ENCODE data around the gene PSTPIP2.

Gene PSTPIP2

DNA sequence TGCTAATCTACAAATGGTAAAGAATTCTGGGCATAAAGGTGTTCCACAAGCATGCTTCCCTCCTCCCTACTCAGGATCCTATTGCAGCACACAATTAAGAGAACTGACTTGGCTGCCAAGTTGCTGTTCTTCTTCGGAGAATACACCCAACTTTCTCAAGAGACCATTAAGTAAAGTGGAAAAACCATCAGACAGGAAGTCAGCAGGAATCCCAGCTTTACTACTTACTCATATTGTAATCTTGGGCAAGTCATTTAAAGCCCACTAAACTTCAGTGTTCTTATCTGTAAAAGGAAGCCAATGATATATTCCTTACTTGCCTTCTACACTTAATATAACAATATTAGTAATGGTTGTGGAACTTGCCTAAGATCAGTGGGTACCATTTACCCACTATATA, 37.8 kb downstream of the PSTPIP2 start:
- no peaks in the 10 kb centered on the region for H3K27me3 ChIP-seq (ENCODE audit: insufficient read depth, low read length, poor library complexity, severe bottlenecking)
- TF ChIP-seq EZH2phosphoT487 (IDR thresholded peaks at IDR 0.05; ENCODE audit: borderline replicate concordance), result no peak
- TF ChIP-seq, protein P1, sequence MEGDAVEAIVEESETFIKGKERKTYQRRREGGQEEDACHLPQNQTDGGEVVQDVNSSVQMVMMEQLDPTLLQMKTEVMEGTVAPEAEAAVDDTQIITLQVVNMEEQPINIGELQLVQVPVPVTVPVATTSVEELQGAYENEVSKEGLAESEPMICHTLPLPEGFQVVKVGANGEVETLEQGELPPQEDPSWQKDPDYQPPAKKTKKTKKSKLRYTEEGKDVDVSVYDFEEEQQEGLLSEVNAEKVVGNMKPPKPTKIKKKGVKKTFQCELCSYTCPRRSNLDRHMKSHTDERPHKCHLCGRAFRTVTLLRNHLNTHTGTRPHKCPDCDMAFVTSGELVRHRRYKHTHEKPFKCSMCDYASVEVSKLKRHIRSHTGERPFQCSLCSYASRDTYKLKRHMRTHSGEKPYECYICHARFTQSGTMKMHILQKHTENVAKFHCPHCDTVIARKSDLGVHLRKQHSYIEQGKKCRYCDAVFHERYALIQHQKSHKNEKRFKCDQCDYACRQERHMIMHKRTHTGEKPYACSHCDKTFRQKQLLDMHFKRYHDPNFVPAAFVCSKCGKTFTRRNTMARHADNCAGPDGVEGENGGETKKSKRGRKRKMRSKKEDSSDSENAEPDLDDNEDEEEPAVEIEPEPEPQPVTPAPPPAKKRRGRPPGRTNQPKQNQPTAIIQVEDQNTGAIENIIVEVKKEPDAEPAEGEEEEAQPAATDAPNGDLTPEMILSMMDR (conservative IDR thresholded peaks at IDR 0.05; ENCODE audit: low read length), result no peak
- H3K9ac ChIP-seq (ENCODE audit: low read depth, low read length, poor library complexity, severe bottlenecking), result no peak overlapping the region
- H3F3A ChIP-seq (ENCODE audit: low read depth), result no peaks in the 10 kb centered on the region
- H3K79me2 ChIP-seq (ENCODE audit: insufficient read depth, low read length), result no peaks in the 10 kb centered on the region
- no peak overlapping the region for H2AFZ ChIP-seq (ENCODE audit: low read length)
- H3K9me3 ChIP-seq (ENCODE audit: insufficient read depth, low read depth, low read length), result no peaks in the 10 kb centered on the region
- H4K20me1 ChIP-seq (ENCODE audit: insufficient read depth, low read length, poor library complexity, severe bottlenecking), result no peaks in the 10 kb centered on the region
- no peak overlapping the region for H3K4me3 ChIP-seq (ENCODE audit: low read length, poor library complexity, severe bottlenecking)
- H3K9me2 ChIP-seq (replicated peaks; ENCODE audit: low read depth, low read length), result no peaks in the 10 kb centered on the region
- no peak overlapping the region for H3K4me2 ChIP-seq (ENCODE audit: low read depth, low read length, poor library complexity, severe bottlenecking)
- no peaks in the 10 kb centered on the region for H3K36me3 ChIP-seq (ENCODE audit: insufficient read depth, low read length)
- H3K4me1 ChIP-seq (ENCODE audit: insufficient read depth, low read length, poor library complexity, severe bottlenecking), result peaks cover 5% of the 10 kb centered on the region

DNA sequence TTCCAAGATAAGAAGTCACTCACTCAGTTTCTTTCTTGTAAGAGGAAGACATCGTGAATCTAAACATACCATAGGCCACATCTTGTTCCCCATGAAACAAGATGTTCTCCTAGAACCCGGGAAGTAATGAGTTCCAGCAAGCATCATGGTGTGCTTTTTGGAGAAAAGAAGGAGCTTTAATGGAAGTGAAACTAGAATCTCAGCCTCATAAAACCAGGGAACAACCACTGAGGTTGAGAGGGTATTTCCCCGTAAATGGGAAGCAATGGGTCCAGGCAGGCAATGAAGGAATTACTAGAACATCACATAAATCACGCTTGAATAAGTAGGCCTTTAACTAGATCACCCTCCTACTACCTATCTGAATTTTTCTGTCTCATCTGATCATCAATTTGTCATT, 40.3 kb downstream of the PSTPIP2 start:
- H3K4me2 ChIP-seq (ENCODE audit: low read depth, low read length, poor library complexity, severe bottlenecking), result no peak overlapping the region
- H3K79me2 ChIP-seq (ENCODE audit: insufficient read depth, low read length), result no peaks in the 10 kb centered on the region
- no peaks in the 10 kb centered on the region for H3K27me3 ChIP-seq (ENCODE audit: insufficient read depth, low read length, poor library complexity, severe bottlenecking)
- no peaks in the 10 kb centered on the region for H3F3A ChIP-seq (ENCODE audit: low read depth)
- H2AFZ ChIP-seq (ENCODE audit: low read length), result no peak overlapping the region
- no peak overlapping the region for H3K4me3 ChIP-seq (ENCODE audit: low read length, poor library complexity, severe bottlenecking)
- TF ChIP-seq, protein P1 (conservative IDR thresholded peaks at IDR 0.05; ENCODE audit: low read length), result no peak
- no peak for TF ChIP-seq EZH2phosphoT487 (IDR thresholded peaks at IDR 0.05; ENCODE audit: borderline replicate concordance)
- no peaks in the 10 kb centered on the region for H3K9me2 ChIP-seq (replicated peaks; ENCODE audit: low read depth, low read length)
- H4K20me1 ChIP-seq (ENCODE audit: insufficient read depth, low read length, poor library complexity, severe bottlenecking), result no peaks in the 10 kb centered on the region
- no peaks in the 10 kb centered on the region for H3K36me3 ChIP-seq (ENCODE audit: insufficient read depth, low read length)
- H3K9me3 ChIP-seq (ENCODE audit: insufficient read depth, low read depth, low read length), result no peaks in the 10 kb centered on the region
- peaks cover 5% of the 10 kb centered on the region for H3K4me1 ChIP-seq (ENCODE audit: insufficient read depth, low read length, poor library complexity, severe bottlenecking)
- no peak overlapping the region for H3K9ac ChIP-seq (ENCODE audit: low read depth, low read length, poor library complexity, severe bottlenecking)

- Histone ChIP-seq H3K36me3 (ENCODE audit: insufficient read depth, low read length) (no peaks in the 10 kb centered on the region), H3K27me3 (ENCODE audit: insufficient read depth, low read length, poor library complexity, severe bottlenecking) (no peaks in the 10 kb centered on the region), H3K4me1 (ENCODE audit: insufficient read depth, low read length, poor library complexity, severe bottlenecking) (no peaks in the 10 kb centered on the region), H3K4me2 (ENCODE audit: low read depth, low read length, poor library complexity, severe bottlenecking) (no peak overlapping the region), H3K4me3 (ENCODE audit: low read length, poor library complexity, severe bottlenecking) (no peak overlapping the region), H4K20me1 (ENCODE audit: insufficient read depth, low read length, poor library complexity, severe bottlenecking) (no peaks in the 10 kb centered on the region), H3K9me3 (ENCODE audit: insufficient read depth, low read depth, low read length) (no peaks in the 10 kb centered on the region), H3K9ac (ENCODE audit: low read depth, low read length, poor library complexity, severe bottlenecking) (no peak overlapping the region), H3K9me2 (replicated peaks; ENCODE audit: low read depth, low read length) (no peaks in the 10 kb centered on the region), H3F3A (ENCODE audit: low read depth) (no peaks in the 10 kb centered on the region), H2AFZ (ENCODE audit: low read length) (no peak overlapping the region), H3K79me2 (ENCODE audit: insufficient read depth, low read length) (no peaks in the 10 kb centered on the region)
- no peak for TF ChIP-seq EZH2phosphoT487 (IDR thresholded peaks at IDR 0.05; ENCODE audit: borderline replicate concordance)
- TF ChIP-seq, protein P1 (conservative IDR thresholded peaks at IDR 0.05; ENCODE audit: low read length), result no peak
Observed at GRCh38 chr18:46028536-46028891, 43.5 kb downstream of the PSTPIP2 start.
